Measurements from ENCODE around the gene E2F4. TPM values are rescaled to one million over a fixed set of nuclear protein-coding genes. Genes with fewer than 3 reads are reported as not detected.

E2F4 gene
- total and polyA plus RNA-seq, 2 of the 13 experiments (the other 11 are each of a cell fraction or from before 2014, with no cell fraction given) = 84.8 to 91.2 TPM

GRCh38 chr16:67170949-67171649 is 20.9 kb upstream of the E2F4 start (continued):
- TF ChIP-seq EP300 (IDR thresholded peaks at IDR 0.05; ENCODE audit: low read depth in 2 of 2, low read length in 2 of 2) = no peak
- peak; percentile 4; the same call in 1 of the 2 replicates for TF ChIP-seq EP300 (CRISPR knock-in tag; IDR thresholded peaks at IDR 0.05; ENCODE audit: borderline replicate concordance)
- no peak; the same call in 1 of the 2 replicates for TF ChIP-seq THAP8 (CRISPR knock-in tag; IDR thresholded peaks at IDR 0.05; ENCODE audit: borderline replicate concordance)
- TF ChIP-seq KLF13 (CRISPR knock-in tag; IDR thresholded peaks at IDR 0.05) = no peak
- TF ChIP-seq MAFF (IDR thresholded peaks at IDR 0.05; ENCODE audit: low read depth, low read length) = no peak
- TF ChIP-seq ZNF800 (CRISPR knock-in tag; IDR thresholded peaks at IDR 0.05) = no peak
- no peak for TF ChIP-seq U2AF1 (optimal IDR thresholded peaks at IDR 0.05; ENCODE audit: low read depth, low read length)
- TF ChIP-seq ZNF883 (CRISPR knock-in tag; IDR thresholded peaks at IDR 0.05; ENCODE audit: not compliant biosample characterization) = no peak
- no peak; the same call in 1 of the 2 replicates for TF ChIP-seq UBTF (CRISPR knock-in tag; IDR thresholded peaks at IDR 0.05)
- TF ChIP-seq ZNF256 (CRISPR knock-in tag; conservative IDR thresholded peaks at IDR 0.05) = no peak
- no peak for TF ChIP-seq TGIF2 (CRISPR knock-in tag; IDR thresholded peaks at IDR 0.05)
- TF ChIP-seq TOE1 (CRISPR knock-in tag; IDR thresholded peaks at IDR 0.05) = no peak
- TF ChIP-seq MXD3 (CRISPR knock-in tag; IDR thresholded peaks at IDR 0.05) = no peak
- TF ChIP-seq ETV5 (CRISPR knock-in tag; IDR thresholded peaks at IDR 0.05; ENCODE audit: borderline replicate concordance) = 0 out of 2 replicates have a peak, but pooled peaks have one; percentile 3
- TF ChIP-seq MYC (CRISPR knock-in tag; IDR thresholded peaks at IDR 0.05; ENCODE audit: borderline replicate concordance) = 0 out of 2 replicates have a peak, but pooled peaks have one; percentile 2
- no peak for TF ChIP-seq ELF4 (CRISPR knock-in tag; IDR thresholded peaks at IDR 0.05; ENCODE audit: borderline replicate concordance)
- TF ChIP-seq PHB2 (IDR thresholded peaks at IDR 0.05; ENCODE audit: partially characterized antibody) = no peak
- no peak for TF ChIP-seq RFX5 (IDR thresholded peaks at IDR 0.05; ENCODE audit: low read depth, low read length)
- no peak for TF ChIP-seq ARNT (IDR thresholded peaks at IDR 0.05)
- TF ChIP-seq MIER2 (CRISPR knock-in tag; IDR thresholded peaks at IDR 0.05) = no peak
- TF ChIP-seq ZNF512B (CRISPR knock-in tag; IDR thresholded peaks at IDR 0.05; ENCODE audit: borderline replicate concordance) = peak; percentile 38; the same call in 1 of the 2 replicates
